Type B pancreatic cell (in vitro differentiated cells): ENCODE data around the gene TXNDC2. TPM values are rescaled to one million over a fixed set of nuclear protein-coding genes. Genes with fewer than 3 reads are reported as not detected.
A peak's percentile ranks its signal among the peaks of the same experiment; 100 is the strongest.

Source experiments
- DNase-seq: peaks from one replicate; pipeline ENCODE4 v3.0.0; 2021; ENCODE audit warnings: mixed read lengths; ENCODE audit not compliant: unreplicated experiment; ENCODE audit errors: extremely low spot score
- H3K27ac Mint-ChIP-seq: 2 replicates; pipeline ENCODE4 v1.8.0; 2021; ENCODE audit warnings: mild to moderate bottlenecking, mixed read lengths
- H3K27me3 Mint-ChIP-seq: 2 replicates; pipeline ENCODE4 v1.8.0; 2021; ENCODE audit warnings: mixed read lengths
- H3K36me3 Mint-ChIP-seq: 2 replicates; pipeline ENCODE4 v1.8.0; 2021; ENCODE audit warnings: mixed read lengths
- H3K4me1 Mint-ChIP-seq: one replicate; pipeline ENCODE4 v1.8.0; 2021; ENCODE audit warnings: mixed read lengths; ENCODE audit not compliant: unreplicated experiment
- H3K4me3 Mint-ChIP-seq: 2 replicates; pipeline ENCODE4 v1.8.0; 2021; ENCODE audit warnings: mild to moderate bottlenecking, mixed read lengths
- H3K9me3 Mint-ChIP-seq: 2 replicates; pipeline ENCODE4 v1.8.0; 2021; ENCODE audit warnings: mixed read lengths
- CTCF ChIP-seq: fragments of 200-600 bp; sonication (generic); conservative IDR thresholded peaks from 2 replicates; pipeline ENCODE4 v1.5.0; 2021; ENCODE audit warnings: antibody characterized with exemption, mild to moderate bottlenecking
- total RNA-seq: library from RNA; stranded (reverse); gene quantifications from 2 replicates; pipeline ENCODE4 v1.2.1, GENCODE V29; 2021; ENCODE audit warnings: low replicate concordance

TXNDC2 gene
- total RNA-seq, 1 donor from 2014 or later: not detected

- no peaks in the 10 kb centered on the region for H3K36me3 Mint-ChIP-seq
- no peak overlapping the region for H3K27ac Mint-ChIP-seq
Observed at GRCh38 chr18:9924371-9924943, 38.7 kb downstream of the TXNDC2 start.

GRCh38 chr18:9925369-9925768, 39.6 kb downstream of the TXNDC2 start:
- DNase-seq: no peak
- Mint-ChIP-seq H3K27me3 (no peaks in the 10 kb centered on the region), H3K4me1 (peaks cover 41% of the 10 kb centered on the region), H3K9me3 (no peaks in the 10 kb centered on the region), H3K4me3 (no peak overlapping the region), H3K27ac (no peak overlapping the region), H3K36me3 (no peaks in the 10 kb centered on the region)
- no peak for TF ChIP-seq CTCF

More at GRCh38 chr18:9924371-9924943, 38.7 kb downstream of the TXNDC2 start:
- Mint-ChIP-seq H3K4me3 (peak overlapping the region; percentile 2), H3K4me1 (peaks cover 41% of the 10 kb centered on the region), H3K9me3 (no peaks in the 10 kb centered on the region), H3K27me3 (no peaks in the 10 kb centered on the region)
- no peak for TF ChIP-seq CTCF
- DNase-seq: no peak

GRCh38 chr18:9925795-9926194, 40.0 kb downstream of the TXNDC2 start:
- no peaks in the 10 kb centered on the region for H3K27me3 Mint-ChIP-seq
- no peak overlapping the region for H3K4me3 Mint-ChIP-seq
- H3K36me3 Mint-ChIP-seq: no peaks in the 10 kb centered on the region
- TF ChIP-seq CTCF: no peak
- peaks cover 41% of the 10 kb centered on the region for H3K4me1 Mint-ChIP-seq
- no peak overlapping the region for H3K27ac Mint-ChIP-seq
- DNase-seq: no peak
- H3K9me3 Mint-ChIP-seq: no peaks in the 10 kb centered on the region

- Mint-ChIP-seq H3K27ac (no peak overlapping the region), H3K27me3 (no peaks in the 10 kb centered on the region), H3K4me3 (no peak overlapping the region), H3K4me1 (peaks cover 39% of the 10 kb centered on the region), H3K36me3 (no peaks in the 10 kb centered on the region), H3K9me3 (no peaks in the 10 kb centered on the region)
- DNase-seq: no peak
- TF ChIP-seq CTCF: no peak
Observed at GRCh38 chr18:9926223-9926894, 40.6 kb downstream of the TXNDC2 start.

GRCh38 chr18:9926977-9927376, 41.2 kb downstream of the TXNDC2 start:
- peaks cover 4% of the 10 kb centered on the region for H3K36me3 Mint-ChIP-seq
- H3K4me1 Mint-ChIP-seq: peaks cover 36% of the 10 kb centered on the region
- no peaks in the 10 kb centered on the region for H3K27me3 Mint-ChIP-seq
- no peak overlapping the region for H3K27ac Mint-ChIP-seq
- H3K4me3 Mint-ChIP-seq: no peak overlapping the region
- H3K9me3 Mint-ChIP-seq: no peaks in the 10 kb centered on the region
- no peak for DNase-seq
- TF ChIP-seq CTCF: no peak
